GM12873 (cell line): ENCODE results near the gene KCTD19.
A peak's percentile ranks its signal among the peaks of the same experiment; 100 is the strongest.

Experiments
- TF ChIP-seq, protein P1 (sequence below): IDR thresholded peaks from 2 replicates; pipeline ENCODE4 v1.5.1; 2012; ENCODE audit warnings: low read depth, mild to moderate bottlenecking, moderate library complexity, low read length, control low read depth; ENCODE audit not compliant: insufficient read depth; ENCODE audit errors: missing control alignments

KCTD19 gene

DNA sequence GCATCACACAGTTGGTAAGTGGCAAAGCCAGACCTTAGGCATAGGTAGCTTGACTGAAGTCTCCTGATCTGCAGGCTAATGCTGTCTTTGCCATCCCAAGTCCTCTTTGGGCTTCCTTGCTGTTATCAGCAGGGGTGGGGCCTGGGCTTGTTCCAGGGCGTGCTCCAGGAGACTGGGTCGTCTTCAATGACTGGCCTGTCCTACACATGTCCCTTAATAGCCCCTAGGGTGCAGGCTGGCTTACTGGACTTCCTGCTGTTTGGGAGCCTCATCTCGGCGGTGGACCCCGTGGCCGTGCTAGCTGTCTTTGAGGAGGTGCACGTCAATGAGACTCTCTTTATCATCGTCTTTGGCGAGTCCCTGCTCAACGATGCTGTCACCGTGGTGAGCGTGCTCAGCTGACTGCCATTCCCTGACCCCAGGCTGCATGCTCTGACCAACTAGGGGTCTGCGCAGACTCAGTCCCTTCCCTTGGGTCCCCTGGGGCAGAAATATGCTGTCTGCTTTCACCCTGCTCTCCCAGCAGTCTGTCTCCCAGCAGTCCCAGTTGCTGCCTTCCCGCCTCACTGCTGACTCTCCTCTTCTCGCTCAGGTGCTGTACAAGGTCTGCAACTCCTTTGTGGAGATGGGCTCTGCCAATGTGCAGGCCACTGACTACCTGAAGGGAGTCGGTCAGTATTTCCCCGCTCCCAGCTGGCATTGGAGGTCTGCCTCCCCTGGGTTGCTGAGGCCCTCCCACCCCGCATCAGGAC lies 71.6 kb downstream of the KCTD19 start:
- TF ChIP-seq, protein P1, sequence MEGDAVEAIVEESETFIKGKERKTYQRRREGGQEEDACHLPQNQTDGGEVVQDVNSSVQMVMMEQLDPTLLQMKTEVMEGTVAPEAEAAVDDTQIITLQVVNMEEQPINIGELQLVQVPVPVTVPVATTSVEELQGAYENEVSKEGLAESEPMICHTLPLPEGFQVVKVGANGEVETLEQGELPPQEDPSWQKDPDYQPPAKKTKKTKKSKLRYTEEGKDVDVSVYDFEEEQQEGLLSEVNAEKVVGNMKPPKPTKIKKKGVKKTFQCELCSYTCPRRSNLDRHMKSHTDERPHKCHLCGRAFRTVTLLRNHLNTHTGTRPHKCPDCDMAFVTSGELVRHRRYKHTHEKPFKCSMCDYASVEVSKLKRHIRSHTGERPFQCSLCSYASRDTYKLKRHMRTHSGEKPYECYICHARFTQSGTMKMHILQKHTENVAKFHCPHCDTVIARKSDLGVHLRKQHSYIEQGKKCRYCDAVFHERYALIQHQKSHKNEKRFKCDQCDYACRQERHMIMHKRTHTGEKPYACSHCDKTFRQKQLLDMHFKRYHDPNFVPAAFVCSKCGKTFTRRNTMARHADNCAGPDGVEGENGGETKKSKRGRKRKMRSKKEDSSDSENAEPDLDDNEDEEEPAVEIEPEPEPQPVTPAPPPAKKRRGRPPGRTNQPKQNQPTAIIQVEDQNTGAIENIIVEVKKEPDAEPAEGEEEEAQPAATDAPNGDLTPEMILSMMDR: no peak

DNA sequence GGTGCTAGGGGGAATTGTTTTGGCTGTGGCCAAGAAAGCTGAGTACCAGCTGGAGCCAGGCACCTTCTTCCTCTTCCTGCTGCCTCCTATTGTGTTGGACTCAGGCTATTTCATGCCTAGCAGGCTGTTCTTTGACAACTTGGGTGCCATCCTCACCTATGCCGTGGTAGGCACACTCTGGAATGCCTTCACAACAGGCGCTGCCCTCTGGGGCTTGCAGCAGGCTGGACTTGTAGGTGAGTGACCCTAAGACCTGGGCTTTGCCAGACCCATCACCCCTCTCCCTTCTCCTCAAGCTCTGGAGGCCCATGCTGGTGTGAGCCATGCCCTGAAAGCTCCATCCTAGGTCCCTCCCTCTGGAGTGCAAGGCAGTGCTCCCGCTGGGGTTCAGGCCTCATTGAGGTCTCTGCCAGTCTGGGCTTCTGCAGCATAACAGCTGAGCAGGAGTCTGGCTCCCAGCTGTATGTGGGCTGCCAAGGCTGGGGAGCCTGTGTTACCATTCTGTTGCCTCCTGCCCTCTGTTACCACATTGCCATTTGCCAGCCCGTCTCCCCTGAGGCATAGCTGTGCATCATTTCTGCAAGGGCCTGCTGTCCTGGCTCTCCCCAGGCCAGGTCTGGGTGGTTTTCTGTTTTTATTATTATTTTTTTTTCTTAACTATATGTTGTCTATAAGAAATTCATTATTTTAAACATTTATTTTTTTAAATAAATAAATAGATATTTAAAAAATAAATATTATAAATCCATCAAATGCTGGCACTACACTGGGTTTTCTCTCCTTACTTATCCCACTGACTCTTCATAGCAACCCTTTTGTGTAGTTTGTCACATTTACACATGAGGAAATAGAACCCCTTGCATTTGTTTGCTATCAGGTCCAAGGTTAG lies 73.7 kb downstream of the KCTD19 start:
- TF ChIP-seq, protein P1: no peak

DNA sequence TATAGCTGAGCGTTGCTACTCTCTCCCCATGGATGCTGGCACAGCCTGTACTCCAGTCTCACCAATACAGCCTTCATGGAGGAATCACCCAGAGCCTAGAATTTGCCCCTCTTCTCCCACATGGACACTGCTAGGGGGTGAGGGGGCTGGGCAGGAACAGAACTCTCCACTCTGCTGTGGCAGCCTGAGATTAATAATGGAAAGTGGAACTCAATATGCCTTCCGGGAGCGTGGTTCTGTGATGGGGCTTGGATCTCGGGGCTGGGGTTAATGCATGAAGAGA lies 76.6 kb downstream of the KCTD19 start:
- TF ChIP-seq, protein P1: no peak

DNA sequence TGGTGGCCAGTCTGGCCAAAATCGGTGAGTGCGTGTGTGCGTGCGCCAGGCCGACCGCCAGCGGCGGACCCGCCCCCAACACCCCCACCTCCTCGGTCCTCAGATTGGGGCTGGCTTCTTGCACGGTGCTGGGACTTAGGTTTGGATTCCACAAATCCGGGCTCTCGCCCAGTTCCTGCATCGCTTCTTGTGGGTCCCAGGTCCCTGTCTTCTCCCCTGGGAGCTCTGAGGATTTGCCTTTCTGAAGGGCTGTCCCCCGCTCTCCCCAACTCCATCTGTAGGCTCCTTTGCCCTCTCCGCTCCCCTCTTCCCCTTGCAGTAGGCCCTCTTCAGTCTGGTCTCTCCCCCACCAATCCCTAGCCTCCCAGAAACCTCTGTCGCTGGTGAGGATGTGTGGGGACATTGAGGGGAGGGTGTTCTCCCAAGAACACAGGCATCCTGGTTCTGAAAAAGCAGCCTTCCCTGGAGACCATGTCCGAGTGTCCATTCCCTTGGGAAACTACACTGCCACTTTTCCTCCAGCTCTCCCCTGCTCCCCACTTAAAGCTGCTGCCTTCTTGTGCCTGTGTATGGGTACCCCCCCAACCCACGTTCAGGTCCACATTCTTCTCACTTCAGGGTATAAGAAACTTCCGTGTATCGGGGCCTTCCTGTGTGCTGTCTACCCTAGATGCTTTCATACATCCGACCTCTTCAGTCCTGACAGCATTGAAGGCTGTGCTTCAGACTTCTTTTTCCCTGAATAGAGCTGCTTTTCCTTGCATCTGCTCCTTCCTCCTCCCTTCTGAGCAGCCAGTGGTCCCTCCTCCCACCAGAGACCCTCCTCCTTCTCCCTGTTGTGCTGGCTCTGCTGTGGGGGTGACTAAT lies 77.1 kb downstream of the KCTD19 start:
- TF ChIP-seq, protein P1: no peak

DNA sequence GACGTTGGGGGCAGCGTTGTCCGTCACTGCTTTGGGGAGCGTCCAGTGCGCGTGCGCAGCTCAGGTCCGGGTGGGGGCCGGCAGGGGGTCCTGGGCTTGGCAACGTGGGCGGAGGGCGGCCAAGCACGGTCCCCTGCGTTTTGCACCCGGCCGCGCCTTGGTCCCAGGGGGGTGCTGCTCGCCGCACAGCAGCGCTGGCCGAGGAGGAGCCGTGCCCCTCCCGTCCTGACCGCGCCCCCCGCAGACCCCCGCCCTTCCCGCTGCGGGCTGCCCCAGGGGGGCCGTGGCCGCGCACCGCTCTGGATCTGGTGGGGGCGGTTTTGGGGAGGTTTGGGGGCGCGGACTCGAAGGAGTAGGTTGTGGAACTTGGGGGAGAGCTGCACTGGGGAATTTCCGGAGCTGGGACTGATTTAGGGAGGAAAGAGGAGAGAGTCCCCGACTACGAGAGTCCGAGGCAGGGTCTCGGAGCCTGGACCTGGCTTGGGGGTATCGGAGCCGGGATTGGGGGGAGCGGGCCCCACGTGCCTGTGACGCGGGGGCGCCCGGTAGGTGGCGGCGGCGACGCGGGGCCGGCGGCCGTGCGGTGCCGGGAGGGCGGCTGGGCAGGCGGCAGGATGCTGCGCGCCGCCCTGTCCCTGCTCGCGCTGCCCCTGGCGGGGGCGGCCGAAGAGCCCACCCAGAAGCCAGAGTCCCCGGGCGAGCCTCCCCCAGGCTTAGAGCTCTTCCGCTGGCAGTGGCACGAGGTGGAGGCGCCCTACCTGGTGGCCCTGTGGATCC lies 78.0 kb downstream of the KCTD19 start, which contains the start of gene SLC9A5:
SLC9A5 (plus strand) TSS at position 579 of the 777 bp plus-strand sequence; CDS start at position 615, 36 bp downstream.
- TF ChIP-seq, protein P1: peak; percentile 23

DNA sequence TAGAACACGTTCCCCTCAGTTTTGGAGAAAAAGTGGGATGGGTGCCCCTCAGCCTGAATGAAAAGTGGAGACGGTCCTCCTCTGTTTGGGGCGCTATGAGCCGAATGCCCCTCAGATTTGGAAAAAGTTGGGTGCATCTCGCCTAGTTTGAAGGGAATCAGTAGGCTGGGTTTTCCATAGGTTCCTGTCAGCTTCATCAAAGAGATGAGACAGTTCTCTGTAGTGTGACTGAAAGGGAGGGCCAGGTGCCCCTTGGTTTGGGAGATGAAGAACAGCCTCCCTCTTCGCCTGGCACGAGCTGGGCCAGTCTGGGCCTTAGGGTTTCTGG lies 78.5 kb downstream of the KCTD19 start:
- TF ChIP-seq, protein P1: no peak
